B cell (primary cell): ENCODE results near the gene GLCCI1. TPM values are rescaled to one million over a fixed set of nuclear protein-coding genes. Genes with fewer than 3 reads are reported as not detected.

ENCODE experiments used
- ATAC-seq: fragments of 200-7000 bp; cut with Tn5 transposase; one replicate; pipeline ENCODE4 v1.10.0; 2021; ENCODE audit warnings: low read depth, mild to moderate bottlenecking, moderate number of reproducible peaks, moderate library complexity
- CTCF ChIA-PET: fragments of 350-600 bp; sonication (Branson Sonifier 250); formaldehyde crosslinking; loops from one replicate; lab custom pipeline; 2021; ENCODE audit warnings: antibody characterized with exemption, inconsistent platforms; lab: Charles Lee
- POLR2A ChIA-PET: fragments of 350-600 bp; sonication (Branson Sonifier 250); formaldehyde crosslinking; loops from one replicate; lab custom pipeline; 2021; ENCODE audit warnings: antibody characterized with exemption; lab: Charles Lee
- DNase-seq: peaks from one replicate; pipeline ENCODE4 v3.0.0; 2013
- H2AFZ ChIP-seq: 2 replicates; pipeline ENCODE4 v1.6.1; 2012; ENCODE audit warnings: mild to moderate bottlenecking, low read depth, low read length; ENCODE audit not compliant: insufficient read depth, poor library complexity, severe bottlenecking
- H3K27ac ChIP-seq, 2 donors: 1 replicate in 1 of 2; 2 replicates in 1 of 2; pipeline ENCODE4 v1.5.1; 2012 to 2013; ENCODE audit warnings: low read length in 2 of 2, mild to moderate bottlenecking in 2 of 2, moderate library complexity in 1 of 2
- H3K27me3 ChIP-seq, 4 experiments: fragments of 200-600 bp in 1 of 4; sonication (generic) in 1 of 4; replicated peaks in 1 of 4; 1 replicate in 2 of 4; 2 replicates in 2 of 4; pipeline versions ENCODE4 v1.6.1 to v1.7.0; 2013 to 2016; ENCODE audit warnings: low read length in 3 of 4, mild to moderate bottlenecking in 2 of 4, mixed read lengths in 1 of 4, moderate library complexity in 1 of 4; ENCODE audit not compliant: insufficient read depth in 4 of 4, control insufficient read depth in 3 of 4; ENCODE audit errors: control extremely low read depth in 1 of 4
- H3K36me3 ChIP-seq, 2 experiments: replicated peaks in 1 of 2; 1 replicate in 1 of 2; 2 replicates in 1 of 2; pipeline versions ENCODE4 v1.6.1 to v1.7.1; 2013; ENCODE audit warnings: low read length in 1 of 2; ENCODE audit not compliant: insufficient read depth in 2 of 2, control insufficient read depth in 1 of 2; ENCODE audit errors: control extremely low read depth in 1 of 2, extremely low read depth in 1 of 2
- H3K4me1 ChIP-seq, 2 donors: fragments of 200-600 bp in 1 of 2; sonication (generic) in 1 of 2; 1 replicate in 1 of 2; 2 replicates in 1 of 2; pipeline versions ENCODE4 v1.5.1 to v1.6.1; 2013 to 2017; ENCODE audit warnings: low read length in 2 of 2; ENCODE audit not compliant: control insufficient read depth in 2 of 2, insufficient read depth in 2 of 2
- H3K4me2 ChIP-seq: replicated peaks from 2 replicates; pipeline ENCODE3; 2012; ENCODE audit warnings: mild to moderate bottlenecking, low read depth, low read length; ENCODE audit not compliant: poor library complexity, severe bottlenecking
- H3K4me3 ChIP-seq, 5 experiments: fragments of 200-600 bp in 1 of 5; sonication (generic) in 1 of 5; 1 replicate in 3 of 5; 2 replicates in 2 of 5; pipeline versions ENCODE4 v1.5.1 to v1.7.0; 2011 to 2016; ENCODE audit warnings: low read length in 4 of 5, mild to moderate bottlenecking in 4 of 5, low read depth in 2 of 5, control low read depth in 1 of 5, moderate library complexity in 1 of 5; ENCODE audit not compliant: insufficient read depth in 1 of 5; ENCODE audit errors: control extremely low read depth in 1 of 5, extremely low read depth in 1 of 5
- H3K79me2 ChIP-seq: fragments of 200-600 bp; sonication (generic); one replicate; pipeline ENCODE4 v1.6.0; 2016; ENCODE audit warnings: low read length; ENCODE audit not compliant: control insufficient read depth, insufficient read depth
- H3K9ac ChIP-seq: fragments of 200-600 bp; sonication (generic); 2 replicates; pipeline ENCODE4 v1.6.1; 2017; ENCODE audit warnings: mild to moderate bottlenecking, low read length, moderate library complexity
- H3K9me3 ChIP-seq, 3 donors: one replicate each; pipeline versions ENCODE4 v1.6.1 to v1.7.1; 2013; ENCODE audit warnings: low read length in 2 of 3; ENCODE audit not compliant: control insufficient read depth in 2 of 3, insufficient read depth in 1 of 3; ENCODE audit errors: control extremely low read depth in 1 of 3
- H4K20me1 ChIP-seq: 2 replicates; pipeline ENCODE4 v1.6.0; 2012; ENCODE audit warnings: mild to moderate bottlenecking, low read length; ENCODE audit not compliant: insufficient read depth, control insufficient read depth, poor library complexity, severe bottlenecking
- H3K27ac Mint-ChIP-seq: one replicate; pipeline ENCODE4 v1.8.0; 2021; ENCODE audit warnings: mixed read lengths
- H3K27me3 Mint-ChIP-seq: one replicate; pipeline ENCODE4 v1.8.0; 2021; ENCODE audit warnings: mixed read lengths
- H3K4me1 Mint-ChIP-seq: one replicate; pipeline ENCODE4 v1.8.0; 2021; ENCODE audit warnings: mixed read lengths
- H3K4me3 Mint-ChIP-seq: one replicate; pipeline ENCODE4 v1.8.0; 2021; ENCODE audit warnings: mixed read lengths
- H3K9me3 Mint-ChIP-seq: one replicate; pipeline ENCODE4 v1.8.0; 2022; ENCODE audit warnings: mixed read lengths; ENCODE audit not compliant: insufficient read depth
- EZH2 ChIP-seq: IDR thresholded peaks from 2 replicates; pipeline ENCODE4 v1.6.1; 2012; ENCODE audit warnings: borderline replicate concordance, low read depth, mild to moderate bottlenecking, moderate library complexity, low read length; ENCODE audit not compliant: insufficient read depth, poor library complexity, severe bottlenecking
- WGBS: methylation state at CpG from one replicate; pipeline ENCODE4 v1.1.5; 2013; ENCODE audit warnings: missing lambda C conversion rate; ENCODE audit not compliant: insufficient coverage; 5-methylcytosine and 5-hydroxymethylcytosine counted together
- intact Hi-C: fragments of 100-400 bp; cut with micrococcal nuclease; formaldehyde crosslinking; loops from one replicate; pipeline ENCODE4 v1.10.0; 2022
- polyA plus RNA-seq: library from polyadenylated mRNA; depleted of rRNA; stranded (reverse); fragments of >200 nt; gene quantifications from 2 replicates; pipeline ENCODE4 v1.2.3, GENCODE V29; 2012
- total RNA-seq, 2 donors: library from RNA; stranded (reverse); fragments of 120-200 nt in 1 of 2; gene quantifications; 1 replicate in 1 of 2; 2 replicates in 1 of 2; pipeline versions ENCODE4 v1.2.3 to v1.2.4, GENCODE V29; 2013 to 2022
- TF ChIP-seq, protein P1 (sequence below): fragments of 200-600 bp; IDR thresholded peaks from one replicate; pipeline ENCODE4 v1.8.0; 2022; ENCODE audit warnings: antibody characterized with exemption, mild to moderate bottlenecking

The GLCCI1 gene
- total and polyA plus RNA-seq, 2 donors (not counting 1 experiment from before 2014, with no cell fraction given) = 17.7 to 50.3 TPM

DNA sequence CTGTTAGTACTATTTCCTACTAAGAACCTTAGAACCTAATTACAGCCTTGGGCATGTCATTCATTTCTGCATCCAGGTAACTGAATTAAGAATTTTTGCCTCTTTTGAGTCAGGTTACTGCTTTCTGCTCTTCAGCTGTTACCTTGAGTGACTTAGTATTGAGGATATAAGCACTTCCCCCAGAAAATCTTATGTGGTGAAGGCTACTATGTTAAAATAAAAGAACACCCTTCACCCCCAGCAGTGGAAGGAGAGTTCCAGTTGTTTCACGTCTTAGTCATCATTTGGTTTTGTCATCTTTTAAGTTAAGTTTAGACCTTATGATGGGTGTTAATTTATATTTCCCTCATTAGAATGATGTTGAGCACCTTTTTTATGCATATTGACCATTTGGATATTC is 82.8 kb downstream of the GLCCI1 start:
- ATAC-seq (no peak), DNase-seq (no peak)
- H3K27me3 ChIP-seq = no peaks in the 10 kb centered on the region
- intact Hi-C loops = no loop called here
- Mint-ChIP-seq H3K4me3 (no peak overlapping the region), H3K27me3 (no peaks in the 10 kb centered on the region), H3K27ac (no peak overlapping the region), H3K4me1 (peaks cover 26% of the 10 kb centered on the region), H3K9me3 (peaks cover 2% of the 10 kb centered on the region)
- ChIA-PET CTCF (no interaction called here), POLR2A (no interaction called here)
- H3K9me3 ChIP-seq = no peaks in the 10 kb centered on the region
- no peak for TF ChIP-seq EZH2
- TF ChIP-seq, protein P1, sequence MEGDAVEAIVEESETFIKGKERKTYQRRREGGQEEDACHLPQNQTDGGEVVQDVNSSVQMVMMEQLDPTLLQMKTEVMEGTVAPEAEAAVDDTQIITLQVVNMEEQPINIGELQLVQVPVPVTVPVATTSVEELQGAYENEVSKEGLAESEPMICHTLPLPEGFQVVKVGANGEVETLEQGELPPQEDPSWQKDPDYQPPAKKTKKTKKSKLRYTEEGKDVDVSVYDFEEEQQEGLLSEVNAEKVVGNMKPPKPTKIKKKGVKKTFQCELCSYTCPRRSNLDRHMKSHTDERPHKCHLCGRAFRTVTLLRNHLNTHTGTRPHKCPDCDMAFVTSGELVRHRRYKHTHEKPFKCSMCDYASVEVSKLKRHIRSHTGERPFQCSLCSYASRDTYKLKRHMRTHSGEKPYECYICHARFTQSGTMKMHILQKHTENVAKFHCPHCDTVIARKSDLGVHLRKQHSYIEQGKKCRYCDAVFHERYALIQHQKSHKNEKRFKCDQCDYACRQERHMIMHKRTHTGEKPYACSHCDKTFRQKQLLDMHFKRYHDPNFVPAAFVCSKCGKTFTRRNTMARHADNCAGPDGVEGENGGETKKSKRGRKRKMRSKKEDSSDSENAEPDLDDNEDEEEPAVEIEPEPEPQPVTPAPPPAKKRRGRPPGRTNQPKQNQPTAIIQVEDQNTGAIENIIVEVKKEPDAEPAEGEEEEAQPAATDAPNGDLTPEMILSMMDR = no peak
- peaks cover 11% of the 10 kb centered on the region for H3K79me2 ChIP-seq
- no peak overlapping the region for H3K27ac ChIP-seq
- peaks cover 1 to 9% of the 10 kb centered on the region in 2 experiments for H3K36me3 ChIP-seq
- peaks cover 10% of the 10 kb centered on the region in 2 donors for H3K4me1 ChIP-seq
- no peak overlapping the region for H3K4me2 ChIP-seq
- H2AFZ ChIP-seq = no peak overlapping the region
- H3K4me3 ChIP-seq = no peak overlapping the region
- no CpG with 5 or more reads among the region's 1 CpG for WGBS
- H3K9ac ChIP-seq = no peak overlapping the region
- no peaks in the 10 kb centered on the region for H4K20me1 ChIP-seq

DNA sequence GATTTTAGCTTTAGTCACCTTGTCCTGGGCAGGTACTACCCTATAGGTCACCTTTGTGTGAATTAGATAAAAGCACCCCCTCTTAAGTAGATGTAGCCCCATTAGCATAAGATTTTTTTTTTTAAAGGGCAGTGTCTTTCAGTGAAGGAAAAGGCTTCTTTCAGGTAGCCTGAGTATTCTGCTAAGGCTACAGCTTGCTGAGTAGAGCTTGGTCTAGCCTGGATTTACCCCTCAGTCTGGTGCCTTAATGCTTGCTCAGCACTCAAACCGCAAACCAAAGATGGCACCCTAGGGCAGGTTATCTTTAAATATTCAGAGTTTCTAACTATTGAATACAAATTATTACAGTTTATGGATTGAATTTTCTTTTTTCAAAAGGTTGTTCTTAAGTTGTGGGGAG is 83.4 kb downstream of the GLCCI1 start:
- H3K79me2 ChIP-seq = peaks cover 11% of the 10 kb centered on the region
- Mint-ChIP-seq H3K4me1 (peaks cover 23% of the 10 kb centered on the region), H3K9me3 (peaks cover 2% of the 10 kb centered on the region), H3K27me3 (no peaks in the 10 kb centered on the region), H3K27ac (no peak overlapping the region), H3K4me3 (no peak overlapping the region)
- TF ChIP-seq EZH2 = no peak
- TF ChIP-seq, protein P1 = no peak
- DNase-seq (no peak), ATAC-seq (no peak)
- H3K4me1 ChIP-seq = peaks cover 10% of the 10 kb centered on the region in 2 donors
- POLR2A ChIA-PET = no interaction called here
- H3K27ac ChIP-seq = no peak overlapping the region
- no peaks in the 10 kb centered on the region for H3K9me3 ChIP-seq
- WGBS = no CpG with 5 or more reads among the region's 1 CpG
- peaks cover 1 to 13% of the 10 kb centered on the region in 2 experiments for H3K36me3 ChIP-seq
- H4K20me1 ChIP-seq = no peaks in the 10 kb centered on the region
- H3K27me3 ChIP-seq = no peaks in the 10 kb centered on the region
- no peak overlapping the region for H2AFZ ChIP-seq
- no peak overlapping the region for H3K9ac ChIP-seq
- intact Hi-C loops = no loop called here
- CTCF ChIA-PET = no interaction called here
- H3K4me3 ChIP-seq = no peak overlapping the region
- no peak overlapping the region for H3K4me2 ChIP-seq
